Keratinocyte (primary cell): ENCODE results near the gene ATAD1.
"Not testable (repeated sequence)": the region's sequence is repeated elsewhere in the genome, so short reads cannot be mapped to it uniquely, and the experiment has no call there.

Experiments
- EZH2 ChIP-seq: IDR thresholded peaks from one replicate; pipeline ENCODE4 v1.6.1; 2012; ENCODE audit warnings: inconsistent platforms, mild to moderate bottlenecking, low read length, moderate library complexity
- TF ChIP-seq, protein P1 (sequence below), 3 experiments: IDR thresholded peaks in 1 of 3; conservative IDR thresholded peaks in 1 of 3; optimal IDR thresholded peaks in 1 of 3; 2 replicates in 2 of 3; 3 replicates in 1 of 3; pipeline versions ENCODE3 to v1.5.1; 2011; ENCODE audit warnings: low read length in 3 of 3, mild to moderate bottlenecking in 3 of 3, moderate library complexity in 2 of 3, control low read depth in 1 of 3, inconsistent platforms in 1 of 3; ENCODE audit not compliant: insufficient read depth in 2 of 3; ENCODE audit errors: extremely low read depth in 1 of 3

DNA sequence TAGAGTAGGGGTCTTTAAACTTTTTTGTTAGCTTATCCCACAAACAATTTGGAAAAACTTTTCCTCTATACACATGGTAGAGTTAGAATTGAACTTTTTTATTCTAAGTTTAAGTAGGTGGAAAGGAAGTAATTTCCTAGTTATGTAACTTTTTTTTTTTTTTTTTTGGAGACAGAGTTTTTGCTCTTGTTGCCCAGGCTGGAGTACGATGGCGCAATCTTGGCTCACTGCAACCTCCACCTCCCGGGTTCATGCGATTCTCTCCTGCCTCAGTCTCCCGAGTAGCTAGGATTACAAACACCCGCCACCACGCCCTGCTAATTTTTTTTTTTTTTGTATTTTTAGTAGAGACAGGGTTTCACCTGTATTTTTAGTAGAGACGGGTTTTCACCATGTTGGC is 28.7 kb upstream of the ATAD1 start:
- TF ChIP-seq, protein P1, sequence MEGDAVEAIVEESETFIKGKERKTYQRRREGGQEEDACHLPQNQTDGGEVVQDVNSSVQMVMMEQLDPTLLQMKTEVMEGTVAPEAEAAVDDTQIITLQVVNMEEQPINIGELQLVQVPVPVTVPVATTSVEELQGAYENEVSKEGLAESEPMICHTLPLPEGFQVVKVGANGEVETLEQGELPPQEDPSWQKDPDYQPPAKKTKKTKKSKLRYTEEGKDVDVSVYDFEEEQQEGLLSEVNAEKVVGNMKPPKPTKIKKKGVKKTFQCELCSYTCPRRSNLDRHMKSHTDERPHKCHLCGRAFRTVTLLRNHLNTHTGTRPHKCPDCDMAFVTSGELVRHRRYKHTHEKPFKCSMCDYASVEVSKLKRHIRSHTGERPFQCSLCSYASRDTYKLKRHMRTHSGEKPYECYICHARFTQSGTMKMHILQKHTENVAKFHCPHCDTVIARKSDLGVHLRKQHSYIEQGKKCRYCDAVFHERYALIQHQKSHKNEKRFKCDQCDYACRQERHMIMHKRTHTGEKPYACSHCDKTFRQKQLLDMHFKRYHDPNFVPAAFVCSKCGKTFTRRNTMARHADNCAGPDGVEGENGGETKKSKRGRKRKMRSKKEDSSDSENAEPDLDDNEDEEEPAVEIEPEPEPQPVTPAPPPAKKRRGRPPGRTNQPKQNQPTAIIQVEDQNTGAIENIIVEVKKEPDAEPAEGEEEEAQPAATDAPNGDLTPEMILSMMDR (optimal IDR thresholded peaks at IDR 0.05 in 1 of 3, IDR thresholded peaks at IDR 0.05 in 1 of 3, conservative IDR thresholded peaks at IDR 0.05 in 1 of 3; ENCODE audit: extremely low read depth in 1 of 3, insufficient read depth in 2 of 3, low read length in 3 of 3): not testable (repeated sequence)
- not testable (repeated sequence) for TF ChIP-seq EZH2
